GM10248 (cell line): ENCODE data around the gene HDHD5.

Source experiments
- CTCF ChIA-PET: fragments of 300-600 bp; sonication (Branson Sonifier 250); formaldehyde crosslinking; extraction: SDS; loops from one replicate; lab custom pipeline; 2021; ENCODE audit warnings: antibody characterized with exemption; lab: Yijun Ruan, JAX
- POLR2A ChIA-PET: fragments of 350-650 bp; sonication (Branson Sonifier 250); formaldehyde crosslinking; extraction: SDS; loops from one replicate; lab custom pipeline; 2020; ENCODE audit warnings: antibody characterized with exemption; lab: Yijun Ruan, JAX
- DNase-seq: peaks from one replicate; pipeline ENCODE4 v3.0.0; 2012; ENCODE audit errors: extremely low spot score
- CTCF ChIP-seq: IDR thresholded peaks from 2 replicates; pipeline ENCODE4 v1.5.1; 2012; ENCODE audit warnings: mild to moderate bottlenecking, low read depth; ENCODE audit errors: extremely low read depth, missing control alignments, control extremely low read depth

HDHD5 gene

GRCh38 chr22:17117890-17118289 is 41.2 kb downstream of the HDHD5 start:
- no peak for DNase-seq
- no peak for TF ChIP-seq CTCF
- ChIA-PET CTCF (interaction anchor here (1.1 to 1.6 kb wide), 2 partner anchors 55 to 384 kb away, joined by 3 to 6 read pairs; no protein-coding TSS in a partner anchor), POLR2A (no interaction called here)

GRCh38 chr22:17117400-17117799 is 41.7 kb downstream of the HDHD5 start:
- no peak for TF ChIP-seq CTCF
- CTCF ChIA-PET: interaction anchor here (1.2 to 1.6 kb wide), 2 partner anchors 27 to 55 kb away, joined by 4 to 6 read pairs; no protein-coding TSS in a partner anchor
- POLR2A ChIA-PET: no interaction called here
- no peak for DNase-seq

- POLR2A ChIA-PET: no interaction called here
- TF ChIP-seq CTCF: no peak
- CTCF ChIA-PET: interaction anchor here (0.8 to 1.6 kb wide), 4 partner anchors 12 to 58 kb away, joined by 3 to 6 read pairs (median 4); no protein-coding TSS in a partner anchor
- no peak for DNase-seq
Measured at GRCh38 chr22:17116572-17117330, 42.3 kb downstream of the HDHD5 start.

GRCh38 chr22:17115945-17116565 is 43.0 kb downstream of the HDHD5 start:
- ChIA-PET POLR2A (no interaction called here), CTCF (interaction anchor here (0.8 to 1.2 kb wide), 3 partner anchors 13 to 58 kb away, joined by 3 to 4 read pairs (median 3); no protein-coding TSS in a partner anchor)
- no peak for DNase-seq

GRCh38 chr22:17115236-17115635 is 43.8 kb downstream of the HDHD5 start:
- ChIA-PET POLR2A (no interaction called here), CTCF (no interaction called here)
- no peak for DNase-seq
- no peak for TF ChIP-seq CTCF

More at GRCh38 chr22:17115945-17116565, 43.0 kb downstream of the HDHD5 start:
- TF ChIP-seq CTCF: no peak

- ChIA-PET POLR2A (no interaction called here), CTCF (interaction anchor here (1.7 kb wide), 1 partner anchor 57 kb away, joined by 4 read pairs; no protein-coding TSS in a partner anchor)
- DNase-seq: no peak
- no peak for TF ChIP-seq CTCF
Measured at GRCh38 chr22:17114898-17115235, 44.2 kb downstream of the HDHD5 start.
